B cell (primary cell): ENCODE data around the gene NPAS3. TPM values are rescaled to one million over a fixed set of nuclear protein-coding genes. Genes with fewer than 3 reads are reported as not detected.

Experiments used
- ATAC-seq: fragments of 200-7000 bp; cut with Tn5 transposase; one replicate; pipeline ENCODE4 v1.10.0; 2021; ENCODE audit warnings: low read depth, mild to moderate bottlenecking, moderate number of reproducible peaks, moderate library complexity
- CTCF ChIA-PET: fragments of 350-600 bp; sonication (Branson Sonifier 250); formaldehyde crosslinking; loops from one replicate; lab custom pipeline; 2021; ENCODE audit warnings: antibody characterized with exemption, inconsistent platforms; lab: Charles Lee
- POLR2A ChIA-PET: fragments of 350-600 bp; sonication (Branson Sonifier 250); formaldehyde crosslinking; loops from one replicate; lab custom pipeline; 2021; ENCODE audit warnings: antibody characterized with exemption; lab: Charles Lee
- DNase-seq: peaks from one replicate; pipeline ENCODE4 v3.0.0; 2013
- H2AFZ ChIP-seq: 2 replicates; pipeline ENCODE4 v1.6.1; 2012; ENCODE audit warnings: mild to moderate bottlenecking, low read depth, low read length; ENCODE audit not compliant: insufficient read depth, poor library complexity, severe bottlenecking
- H3K27ac ChIP-seq, 2 donors: 1 replicate in 1 of 2; 2 replicates in 1 of 2; pipeline ENCODE4 v1.5.1; 2012 to 2013; ENCODE audit warnings: low read length in 2 of 2, mild to moderate bottlenecking in 2 of 2, moderate library complexity in 1 of 2
- H3K27me3 ChIP-seq, 4 experiments: fragments of 200-600 bp in 1 of 4; sonication (generic) in 1 of 4; replicated peaks in 1 of 4; 1 replicate in 2 of 4; 2 replicates in 2 of 4; pipeline versions ENCODE4 v1.6.1 to v1.7.0; 2013 to 2016; ENCODE audit warnings: low read length in 3 of 4, mild to moderate bottlenecking in 2 of 4, mixed read lengths in 1 of 4, moderate library complexity in 1 of 4; ENCODE audit not compliant: insufficient read depth in 4 of 4, control insufficient read depth in 3 of 4; ENCODE audit errors: control extremely low read depth in 1 of 4
- H3K36me3 ChIP-seq, 2 experiments: replicated peaks in 1 of 2; 1 replicate in 1 of 2; 2 replicates in 1 of 2; pipeline versions ENCODE4 v1.6.1 to v1.7.1; 2013; ENCODE audit warnings: low read length in 1 of 2; ENCODE audit not compliant: insufficient read depth in 2 of 2, control insufficient read depth in 1 of 2; ENCODE audit errors: control extremely low read depth in 1 of 2, extremely low read depth in 1 of 2
- H3K4me1 ChIP-seq, 2 donors: fragments of 200-600 bp in 1 of 2; sonication (generic) in 1 of 2; 1 replicate in 1 of 2; 2 replicates in 1 of 2; pipeline versions ENCODE4 v1.5.1 to v1.6.1; 2013 to 2017; ENCODE audit warnings: low read length in 2 of 2; ENCODE audit not compliant: control insufficient read depth in 2 of 2, insufficient read depth in 2 of 2
- H3K4me2 ChIP-seq: replicated peaks from 2 replicates; pipeline ENCODE3; 2012; ENCODE audit warnings: mild to moderate bottlenecking, low read depth, low read length; ENCODE audit not compliant: poor library complexity, severe bottlenecking
- H3K4me3 ChIP-seq, 5 experiments: fragments of 200-600 bp in 1 of 5; sonication (generic) in 1 of 5; 1 replicate in 3 of 5; 2 replicates in 2 of 5; pipeline versions ENCODE4 v1.5.1 to v1.7.0; 2011 to 2016; ENCODE audit warnings: low read length in 4 of 5, mild to moderate bottlenecking in 4 of 5, low read depth in 2 of 5, control low read depth in 1 of 5, moderate library complexity in 1 of 5; ENCODE audit not compliant: insufficient read depth in 1 of 5; ENCODE audit errors: control extremely low read depth in 1 of 5, extremely low read depth in 1 of 5
- H3K79me2 ChIP-seq: fragments of 200-600 bp; sonication (generic); one replicate; pipeline ENCODE4 v1.6.0; 2016; ENCODE audit warnings: low read length; ENCODE audit not compliant: control insufficient read depth, insufficient read depth
- H3K9ac ChIP-seq: fragments of 200-600 bp; sonication (generic); 2 replicates; pipeline ENCODE4 v1.6.1; 2017; ENCODE audit warnings: mild to moderate bottlenecking, low read length, moderate library complexity
- H3K9me3 ChIP-seq, 3 donors: one replicate each; pipeline versions ENCODE4 v1.6.1 to v1.7.1; 2013; ENCODE audit warnings: low read length in 2 of 3; ENCODE audit not compliant: control insufficient read depth in 2 of 3, insufficient read depth in 1 of 3; ENCODE audit errors: control extremely low read depth in 1 of 3
- H4K20me1 ChIP-seq: 2 replicates; pipeline ENCODE4 v1.6.0; 2012; ENCODE audit warnings: mild to moderate bottlenecking, low read length; ENCODE audit not compliant: insufficient read depth, control insufficient read depth, poor library complexity, severe bottlenecking
- H3K27ac Mint-ChIP-seq: one replicate; pipeline ENCODE4 v1.8.0; 2021; ENCODE audit warnings: mixed read lengths
- H3K27me3 Mint-ChIP-seq: one replicate; pipeline ENCODE4 v1.8.0; 2021; ENCODE audit warnings: mixed read lengths
- H3K4me1 Mint-ChIP-seq: one replicate; pipeline ENCODE4 v1.8.0; 2021; ENCODE audit warnings: mixed read lengths
- H3K4me3 Mint-ChIP-seq: one replicate; pipeline ENCODE4 v1.8.0; 2021; ENCODE audit warnings: mixed read lengths
- H3K9me3 Mint-ChIP-seq: one replicate; pipeline ENCODE4 v1.8.0; 2022; ENCODE audit warnings: mixed read lengths; ENCODE audit not compliant: insufficient read depth
- CTCF ChIP-seq: fragments of 200-600 bp; IDR thresholded peaks from one replicate; pipeline ENCODE4 v1.8.0; 2022; ENCODE audit warnings: antibody characterized with exemption, mild to moderate bottlenecking
- EZH2 ChIP-seq: IDR thresholded peaks from 2 replicates; pipeline ENCODE4 v1.6.1; 2012; ENCODE audit warnings: borderline replicate concordance, low read depth, mild to moderate bottlenecking, moderate library complexity, low read length; ENCODE audit not compliant: insufficient read depth, poor library complexity, severe bottlenecking
- WGBS: methylation state at CpG from one replicate; pipeline ENCODE4 v1.1.5; 2013; ENCODE audit warnings: missing lambda C conversion rate; ENCODE audit not compliant: insufficient coverage; 5-methylcytosine and 5-hydroxymethylcytosine counted together
- intact Hi-C: fragments of 100-400 bp; cut with micrococcal nuclease; formaldehyde crosslinking; loops from one replicate; pipeline ENCODE4 v1.10.0; 2022
- polyA plus RNA-seq: library from polyadenylated mRNA; depleted of rRNA; stranded (reverse); fragments of >200 nt; gene quantifications from 2 replicates; pipeline ENCODE4 v1.2.3, GENCODE V29; 2012
- total RNA-seq, 2 donors: library from RNA; stranded (reverse); fragments of 120-200 nt in 1 of 2; gene quantifications; 1 replicate in 1 of 2; 2 replicates in 1 of 2; pipeline versions ENCODE4 v1.2.3 to v1.2.4, GENCODE V29; 2013 to 2022

Gene NPAS3
- total and polyA plus RNA-seq, 2 donors (not counting 1 experiment from before 2014, with no cell fraction given) = not detected

- Mint-ChIP-seq H3K9me3 (no peaks in the 10 kb centered on the region), H3K27me3 (peaks cover under 1% of the 10 kb centered on the region), H3K4me1 (no peaks in the 10 kb centered on the region), H3K4me3 (no peak overlapping the region), H3K27ac (no peak overlapping the region)
- 80% methylated on average over 3 of the region's 8 CpGs for WGBS
- DNase-seq (no peak), ATAC-seq (no peak)
- Histone ChIP-seq H3K4me2 (no peak overlapping the region), H3K4me3 (no peak overlapping the region), H4K20me1 (no peaks in the 10 kb centered on the region), H3K9me3 (peaks cover 0 to 3% (median 0%) of the 10 kb centered on the region in 3 donors), H3K4me1 (no peaks in the 10 kb centered on the region), H3K36me3 (no peaks in the 10 kb centered on the region), H3K79me2 (no peaks in the 10 kb centered on the region), H2AFZ (no peak overlapping the region), H3K9ac (no peak overlapping the region), H3K27ac (no peak overlapping the region), H3K27me3 (no peaks in the 10 kb centered on the region)
- ChIA-PET POLR2A (no interaction called here), CTCF (interaction anchor here (1.3 kb wide), 1 partner anchor 42 kb away, joined by 3 read pairs; no protein-coding TSS in a partner anchor)
- TF ChIP-seq EZH2 (no peak), CTCF (no peak)
- intact Hi-C loops = loop anchor here (5.0 kb wide), 1 partner anchor 393 kb away; no protein-coding TSS in a partner anchor
These were observed 896.0 kb downstream of the NPAS3 start for GRCh38 chr14:33834466-33835260.

GRCh38 chr14:33835261-33835655 lies 896.6 kb downstream of the NPAS3 start:
- no peaks in the 10 kb centered on the region for H3K36me3 ChIP-seq
- no peak overlapping the region for H3K27ac Mint-ChIP-seq
- no peaks in the 10 kb centered on the region for H3K79me2 ChIP-seq
- no peak for TF ChIP-seq EZH2
- no peak for TF ChIP-seq CTCF
- intact Hi-C loops = loop anchor here (5.0 kb wide), 1 partner anchor 392 kb away; no protein-coding TSS in a partner anchor
- no peaks in the 10 kb centered on the region for H4K20me1 ChIP-seq
- H3K4me1 ChIP-seq = no peaks in the 10 kb centered on the region
- H3K4me2 ChIP-seq = no peak overlapping the region
- no peak overlapping the region for H3K9ac ChIP-seq
- no peaks in the 10 kb centered on the region for H3K27me3 ChIP-seq
- H3K27ac ChIP-seq = no peak overlapping the region
- ChIA-PET POLR2A (no interaction called here), CTCF (interaction anchor here (1.3 kb wide), 1 partner anchor 43 kb away, joined by 3 read pairs; no protein-coding TSS in a partner anchor)
- H3K4me1 Mint-ChIP-seq = no peaks in the 10 kb centered on the region
- WGBS = 92% methylated on average over 4 of the region's 6 CpGs
- DNase-seq = no peak
- ATAC-seq = no peak
- no peak overlapping the region for H3K4me3 Mint-ChIP-seq
- H3K9me3 Mint-ChIP-seq = no peaks in the 10 kb centered on the region
- no peak overlapping the region for H3K4me3 ChIP-seq
- peaks cover 0 to 3% (median 0%) of the 10 kb centered on the region in 3 donors for H3K9me3 ChIP-seq
- H3K27me3 Mint-ChIP-seq = peaks cover 3% of the 10 kb centered on the region
- no peak overlapping the region for H2AFZ ChIP-seq
